ENCODE data around the gene KRT7.

GRCh38 chr12:52198454-52199215, 34.4 kb upstream of the KRT7 start:
- TF ChIP-seq SIN3A (IDR thresholded peaks at IDR 0.05; ENCODE audit: borderline replicate concordance, insufficient read depth, low read length) (no peak), POLR2AphosphoS5 (IDR thresholded peaks at IDR 0.05; ENCODE audit: low read depth, low read length) (no peak), REST (IDR thresholded peaks at IDR 0.05; ENCODE audit: insufficient read depth in 1 of 2, low read depth in 2 of 2, low read length in 2 of 2) (no peak)
